SK-N-SH (cell line): ENCODE results near the gene ZNF516. TPM values are rescaled to one million over a fixed set of nuclear protein-coding genes. Genes with fewer than 3 reads are reported as not detected.

Experiments used
- CTCF ChIA-PET: fragments of 300-600, 350-600 bp; formaldehyde crosslinking; extraction: SDS; loops from one replicate; lab custom pipeline; 2021; lab: Yijun Ruan, JAX
- POLR2A ChIA-PET: fragments of 350-600 bp; sonication (Branson Sonifier 250); formaldehyde crosslinking; extraction: SDS; loops from one replicate; lab custom pipeline; 2020; ENCODE audit warnings: antibody characterized with exemption, inconsistent platforms; lab: Yijun Ruan, JAX
- DNase-seq: peaks from one replicate; pipeline ENCODE4 v3.0.0; 2012
- H2AFZ ChIP-seq: fragments of 200-600 bp; sonication (generic); 2 replicates; pipeline ENCODE4 v1.8.1; 2016; ENCODE audit warnings: antibody characterized with exemption, mild to moderate bottlenecking, low read depth
- H3F3A ChIP-seq: fragments of 200-600 bp; sonication (generic); replicated peaks from 2 replicates; pipeline ENCODE3; 2016; ENCODE audit warnings: antibody characterized with exemption, mild to moderate bottlenecking; ENCODE audit not compliant: insufficient read depth
- H3K27ac ChIP-seq, 2 experiments: fragments of 200-500 bp in 1 of 2; fragments of 200-600 bp in 1 of 2; sonication (Bioruptor generic) in 1 of 2; sonication (generic), shearing (Covaris generic) in 1 of 2; 2 replicates each; pipeline versions ENCODE4 v1.5.1 to v1.6.1; 2014 to 2016; ENCODE audit warnings: low read depth in 2 of 2, inconsistent platforms in 1 of 2, low read length in 1 of 2, mild to moderate bottlenecking in 1 of 2, mixed read lengths in 1 of 2
- H3K27me3 ChIP-seq: fragments of 200-600 bp; sonication (generic), shearing (Covaris generic); 2 replicates; pipeline ENCODE4 v1.6.1; 2016; ENCODE audit warnings: mixed run types; ENCODE audit not compliant: insufficient read depth
- H3K36me3 ChIP-seq, 2 experiments: fragments of 200-500 bp in 1 of 2; fragments of 200-600 bp in 1 of 2; sonication (Bioruptor generic) in 1 of 2; sonication (generic) in 1 of 2; replicated peaks in 1 of 2; 2 replicates each; pipeline versions ENCODE3 to v1.5.1; 2014 to 2016; ENCODE audit warnings: low read length in 1 of 2, mild to moderate bottlenecking in 1 of 2; ENCODE audit not compliant: insufficient read depth in 2 of 2, control insufficient read depth in 1 of 2
- H3K4me1 ChIP-seq, 2 experiments: fragments of 200-500 bp in 1 of 2; fragments of 200-600 bp in 1 of 2; sonication (Bioruptor generic) in 1 of 2; sonication (generic), shearing (Covaris generic) in 1 of 2; 2 replicates each; pipeline versions ENCODE4 v1.5.1 to v1.6.1; 2014 to 2016; ENCODE audit warnings: low read depth in 1 of 2, low read length in 1 of 2, mixed run types in 1 of 2; ENCODE audit not compliant: insufficient read depth in 2 of 2, control insufficient read depth in 1 of 2
- H3K4me2 ChIP-seq: fragments of 200-600 bp; sonication (generic), shearing (Covaris generic); 2 replicates; pipeline ENCODE4 v1.6.1; 2017; ENCODE audit warnings: mixed run types
- H3K4me3 ChIP-seq, 2 experiments: fragments of 200-500 bp in 1 of 2; fragments of 200-600 bp in 1 of 2; sonication (Bioruptor generic) in 1 of 2; sonication (generic), shearing (Covaris generic) in 1 of 2; 2 replicates each; pipeline versions ENCODE4 v1.5.1 to v1.8.1; 2014 to 2016; ENCODE audit warnings: low read depth in 2 of 2, inconsistent platforms in 1 of 2, low read length in 1 of 2, mild to moderate bottlenecking in 1 of 2, mixed read lengths in 1 of 2, moderate library complexity in 1 of 2
- H3K79me2 ChIP-seq: fragments of 200-600 bp; sonication (generic); 2 replicates; pipeline ENCODE4 v1.8.1; 2017; ENCODE audit warnings: mild to moderate bottlenecking; ENCODE audit not compliant: insufficient read depth
- H3K9ac ChIP-seq: fragments of 200-600 bp; sonication (generic); 2 replicates; pipeline ENCODE4 v1.6.1; 2017; ENCODE audit warnings: mixed run types
- H3K9me2 ChIP-seq: fragments of 200-600 bp; sonication (generic); 2 replicates; pipeline ENCODE4 v1.6.1; 2017; ENCODE audit warnings: mixed run types
- H3K9me3 ChIP-seq: fragments of 200-600 bp; sonication (generic); 2 replicates; pipeline ENCODE4 v1.6.1; 2017; ENCODE audit warnings: mixed run types, mild to moderate bottlenecking, moderate library complexity
- H4K20me1 ChIP-seq: fragments of 200-600 bp; sonication (generic); 2 replicates; pipeline ENCODE4 v1.6.1; 2017; ENCODE audit warnings: mild to moderate bottlenecking, mixed run types; ENCODE audit not compliant: insufficient read depth
- CHD2 ChIP-seq: fragments of 150-350 bp; IDR thresholded peaks from 2 replicates; pipeline ENCODE4 v1.6.1; 2018; ENCODE audit warnings: low read length; ENCODE audit not compliant: partially characterized antibody
- ELF1 ChIP-seq: IDR thresholded peaks from 2 replicates; pipeline ENCODE4 v1.4.0; 2012
- FOXM1 ChIP-seq: IDR thresholded peaks from 2 replicates; pipeline ENCODE4 v1.4.0; 2012; ENCODE audit warnings: low read depth, mild to moderate bottlenecking
- JUND ChIP-seq: IDR thresholded peaks from 2 replicates; pipeline ENCODE4 v1.4.0; 2012
- MEF2A ChIP-seq: IDR thresholded peaks from 2 replicates; pipeline ENCODE4 v1.4.0; 2012; ENCODE audit warnings: low read depth, borderline replicate concordance
- MXI1 ChIP-seq: IDR thresholded peaks from 2 replicates; pipeline ENCODE4 v1.6.1; 2012; ENCODE audit warnings: mild to moderate bottlenecking, low read depth, low read length, improper control_type of control experiment
- NRF1 ChIP-seq: IDR thresholded peaks from 2 replicates; pipeline ENCODE4 v1.6.1; 2012; ENCODE audit warnings: low read depth, mild to moderate bottlenecking, low read length
- PBX3 ChIP-seq: IDR thresholded peaks from 2 replicates; pipeline ENCODE4; 2012
- POLR2AphosphoS5 ChIP-seq: IDR thresholded peaks from 2 replicates; pipeline ENCODE4 v1.6.1; 2012; ENCODE audit warnings: low read depth, low read length
- RCOR1 ChIP-seq: fragments of 150-350 bp; IDR thresholded peaks from 2 replicates; pipeline ENCODE4 v1.6.1; 2017; ENCODE audit warnings: antibody characterized with exemption, low read length
- REST ChIP-seq: IDR thresholded peaks from 2 replicates; pipeline ENCODE4 v1.6.1; 2012; ENCODE audit warnings: mild to moderate bottlenecking, low read depth, low read length, moderate library complexity
- RFX5 ChIP-seq: IDR thresholded peaks from 2 replicates; pipeline ENCODE4 v1.6.1; 2012; ENCODE audit warnings: mild to moderate bottlenecking, improper control_type of control experiment, low read length
- RXRA ChIP-seq: IDR thresholded peaks from 2 replicates; pipeline ENCODE4 v1.4.0; 2012; ENCODE audit warnings: low read depth, mild to moderate bottlenecking, borderline replicate concordance
- SIN3A ChIP-seq: IDR thresholded peaks from 2 replicates; pipeline ENCODE4 v1.6.1; 2012; ENCODE audit warnings: low read depth, mild to moderate bottlenecking, low read length, moderate library complexity, borderline replicate concordance
- TAF1 ChIP-seq: IDR thresholded peaks from 2 replicates; pipeline ENCODE4 v1.6.1; 2012; ENCODE audit warnings: low read depth, mild to moderate bottlenecking, low read length, moderate library complexity, borderline replicate concordance
- TEAD4 ChIP-seq: IDR thresholded peaks from 2 replicates; pipeline ENCODE4 v1.4.0; 2012; ENCODE audit warnings: mild to moderate bottlenecking, borderline replicate concordance; ENCODE audit not compliant: insufficient read depth
- USF2 ChIP-seq: fragments of 150-350 bp; IDR thresholded peaks from 2 replicates; pipeline ENCODE4 v1.6.1; 2017; ENCODE audit warnings: antibody characterized with exemption, low read length, low read depth, borderline replicate concordance
- WGBS: methylation state at CpG from one replicate; pipeline ENCODE4 v1.1.6; 2017; ENCODE audit warnings: low lambda C conversion rate; 5-methylcytosine and 5-hydroxymethylcytosine counted together
- polyA plus RNA-seq, 3 experiments: library from polyadenylated mRNA; depleted of rRNA; stranded (reverse); fragments of >200 nt; gene quantifications; 2 replicates each; pipeline ENCODE4 v1.2.3, GENCODE V29; 2012
- TF ChIP-seq, protein P1 (sequence below): IDR thresholded peaks from 2 replicates; pipeline ENCODE4 v1.4.0; 2012; ENCODE audit warnings: low read depth, borderline replicate concordance

The ZNF516 gene
- polyA plus RNA-seq, 1 of the 3 experiments (the other 2 are of a cell fraction): 4.4 TPM

DNA sequence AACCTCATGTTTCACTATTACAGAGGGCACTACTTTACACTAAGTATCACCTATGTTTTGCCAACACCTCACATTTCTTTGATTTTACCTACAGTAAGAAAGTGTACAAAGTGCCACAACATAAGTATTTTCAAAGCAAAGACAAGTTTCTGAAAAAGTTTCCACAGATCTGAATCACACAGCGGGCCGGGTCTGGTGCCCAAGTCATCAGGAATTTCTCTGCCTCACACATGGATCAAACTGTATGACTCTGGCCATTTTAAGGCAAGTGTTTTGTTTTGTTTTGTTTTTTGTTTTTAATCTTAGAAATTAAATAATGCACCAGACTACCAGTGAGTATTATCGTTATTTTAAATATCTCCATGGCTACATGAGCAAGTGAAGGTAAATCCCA, 73.4 kb downstream of the ZNF516 start:
- no peaks in the 10 kb centered on the region for H3F3A ChIP-seq
- ChIA-PET CTCF (interaction anchor here (1.0 to 1.2 kb wide), 2 partner anchors 13 to 266 kb away, joined by 3 to 4 read pairs; no protein-coding TSS in a partner anchor), POLR2A (no interaction called here)
- TF ChIP-seq RXRA (no peak), USF2 (no peak), CHD2 (no peak), SIN3A (no peak), ELF1 (no peak), MEF2A (no peak)
- TF ChIP-seq, all 33 proteins: peak for 0
- Histone ChIP-seq H3K4me3 (no peak overlapping the region), H3K9me2 (no peaks in the 10 kb centered on the region), H3K4me1 (peaks cover 0 to 2% of the 10 kb centered on the region in 2 experiments; a peak in 1 of 4 replicates), H3K79me2 (peaks cover 11% of the 10 kb centered on the region; the same call in 1 of the 2 replicates), H3K9me3 (no peaks in the 10 kb centered on the region), H3K27me3 (no peaks in the 10 kb centered on the region), H3K4me2 (no peak overlapping the region), H3K36me3 (no peaks in the 10 kb centered on the region), H4K20me1 (peaks cover 13% of the 10 kb centered on the region; the same call in 1 of the 2 replicates), H3K9ac (no peak overlapping the region), H3K27ac (no peak overlapping the region), H2AFZ (no peak overlapping the region)
- WGBS: 86% methylated on average over 3 of the region's 3 CpGs
- DNase-seq: no peak

DNA sequence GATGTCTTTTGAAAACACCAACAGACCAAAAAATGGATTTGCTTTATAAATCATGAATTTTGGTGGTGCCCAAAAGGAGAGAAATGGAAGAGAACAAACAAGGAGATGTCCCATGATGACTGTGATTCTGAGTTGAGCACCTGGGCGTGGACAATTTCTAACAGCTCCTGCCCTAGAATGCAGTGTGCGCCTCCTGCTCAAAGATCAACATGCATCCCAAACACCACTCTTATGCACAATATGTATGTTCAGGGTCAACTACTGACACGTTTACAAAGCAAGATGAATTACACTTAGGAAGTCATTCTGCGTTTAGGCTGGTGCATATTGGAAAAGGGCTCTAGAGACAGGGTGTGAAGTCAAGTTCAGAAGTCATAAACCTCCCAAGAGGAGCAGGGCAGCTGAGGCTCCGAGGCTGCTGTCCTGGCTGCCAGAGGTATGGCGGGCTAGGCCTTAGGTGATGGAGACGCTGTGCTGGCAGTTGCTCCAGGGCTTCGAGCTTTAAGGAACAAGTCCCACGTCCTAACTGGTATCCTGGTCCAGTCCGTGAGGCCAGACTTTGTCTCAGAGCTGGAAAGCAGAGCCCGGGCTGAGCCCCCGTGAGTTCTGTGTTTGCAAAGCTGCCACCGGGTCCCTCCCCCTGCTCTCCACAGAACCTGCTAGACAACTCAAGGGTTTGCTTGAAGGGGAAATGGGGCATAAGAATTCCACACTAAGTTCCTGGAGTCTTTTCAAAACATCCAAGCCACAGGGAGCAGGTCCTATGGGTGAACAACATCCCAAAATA, 74.0 kb downstream of the ZNF516 start:
- peaks cover 11% of the 10 kb centered on the region; the same call in 1 of the 2 replicates for H3K79me2 ChIP-seq
- 71% methylated on average over 12 of the region's 13 CpGs for WGBS
- no peaks in the 10 kb centered on the region for H3K27me3 ChIP-seq
- no peaks in the 10 kb centered on the region for H3K9me3 ChIP-seq
- ChIA-PET POLR2A (no interaction called here), CTCF (interaction anchor here (1.2 kb wide), 1 partner anchor 266 kb away, joined by 4 read pairs; no protein-coding TSS in a partner anchor)
- H3K4me3 ChIP-seq: no peak overlapping the region
- no peak overlapping the region for H3K27ac ChIP-seq
- no peaks in the 10 kb centered on the region for H3F3A ChIP-seq
- peaks cover 0 to 2% of the 10 kb centered on the region in 2 experiments; a peak in 1 of 4 replicates for H3K4me1 ChIP-seq
- H2AFZ ChIP-seq: no peak overlapping the region
- no peaks in the 10 kb centered on the region for H3K36me3 ChIP-seq
- H4K20me1 ChIP-seq: peaks cover 13% of the 10 kb centered on the region; the same call in 1 of the 2 replicates
- no peaks in the 10 kb centered on the region for H3K9me2 ChIP-seq
- no peak overlapping the region for H3K4me2 ChIP-seq
- no peak overlapping the region for H3K9ac ChIP-seq
- no peak for DNase-seq
- TF ChIP-seq JUND (no peak), MXI1 (no peak), RCOR1 (no peak), TAF1 (no peak), TEAD4 (no peak), REST (no peak), PBX3 (no peak), FOXM1 (no peak), RFX5 (no peak), USF2 (no peak), NRF1 (no peak), POLR2AphosphoS5 (no peak)
- TF ChIP-seq, protein P1, sequence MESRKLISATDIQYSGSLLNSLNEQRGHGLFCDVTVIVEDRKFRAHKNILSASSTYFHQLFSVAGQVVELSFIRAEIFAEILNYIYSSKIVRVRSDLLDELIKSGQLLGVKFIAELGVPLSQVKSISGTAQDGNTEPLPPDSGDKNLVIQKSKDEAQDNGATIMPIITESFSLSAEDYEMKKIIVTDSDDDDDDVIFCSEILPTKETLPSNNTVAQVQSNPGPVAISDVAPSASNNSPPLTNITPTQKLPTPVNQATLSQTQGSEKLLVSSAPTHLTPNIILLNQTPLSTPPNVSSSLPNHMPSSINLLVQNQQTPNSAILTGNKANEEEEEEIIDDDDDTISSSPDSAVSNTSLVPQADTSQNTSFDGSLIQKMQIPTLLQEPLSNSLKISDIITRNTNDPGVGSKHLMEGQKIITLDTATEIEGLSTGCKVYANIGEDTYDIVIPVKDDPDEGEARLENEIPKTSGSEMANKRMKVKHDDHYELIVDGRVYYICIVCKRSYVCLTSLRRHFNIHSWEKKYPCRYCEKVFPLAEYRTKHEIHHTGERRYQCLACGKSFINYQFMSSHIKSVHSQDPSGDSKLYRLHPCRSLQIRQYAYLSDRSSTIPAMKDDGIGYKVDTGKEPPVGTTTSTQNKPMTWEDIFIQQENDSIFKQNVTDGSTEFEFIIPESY: no peak
